Neural cell (in vitro differentiated cells): ENCODE results near the gene FLT3.

ENCODE experiments used
- EP300 ChIP-seq: fragments of 450-650 bp; conservative IDR thresholded peaks from 2 replicates; pipeline ENCODE4 v1.6.1; 2014; ENCODE audit warnings: antibody characterized with exemption, mild to moderate bottlenecking, moderate library complexity; ENCODE audit not compliant: poor library complexity, severe bottlenecking
- EZH2 ChIP-seq: fragments of 200-600, 300-800 bp; shearing (Covaris generic), sonication (generic); IDR thresholded peaks from 2 replicates; pipeline ENCODE4 v1.6.1; 2014; ENCODE audit warnings: antibody characterized with exemption, low read length, borderline replicate concordance, mild to moderate bottlenecking; ENCODE audit not compliant: insufficient read depth, poor library complexity, severe bottlenecking
- MXI1 ChIP-seq: fragments of 450-650 bp; conservative IDR thresholded peaks from 2 replicates; pipeline ENCODE4 v1.6.1; 2014; ENCODE audit warnings: antibody characterized with exemption, mild to moderate bottlenecking; ENCODE audit not compliant: poor library complexity, severe bottlenecking
- POLR2AphosphoS5 ChIP-seq: IDR thresholded peaks from 2 replicates; pipeline ENCODE4 v1.6.1; 2012
- TF ChIP-seq, protein P1 (sequence below): fragments of 450-650 bp; IDR thresholded peaks from 2 replicates; pipeline ENCODE4 v1.5.1; 2014; ENCODE audit warnings: antibody characterized with exemption, mild to moderate bottlenecking, moderate library complexity; ENCODE audit not compliant: poor library complexity, severe bottlenecking

- TF ChIP-seq POLR2AphosphoS5 = no peak
- TF ChIP-seq, protein P1, sequence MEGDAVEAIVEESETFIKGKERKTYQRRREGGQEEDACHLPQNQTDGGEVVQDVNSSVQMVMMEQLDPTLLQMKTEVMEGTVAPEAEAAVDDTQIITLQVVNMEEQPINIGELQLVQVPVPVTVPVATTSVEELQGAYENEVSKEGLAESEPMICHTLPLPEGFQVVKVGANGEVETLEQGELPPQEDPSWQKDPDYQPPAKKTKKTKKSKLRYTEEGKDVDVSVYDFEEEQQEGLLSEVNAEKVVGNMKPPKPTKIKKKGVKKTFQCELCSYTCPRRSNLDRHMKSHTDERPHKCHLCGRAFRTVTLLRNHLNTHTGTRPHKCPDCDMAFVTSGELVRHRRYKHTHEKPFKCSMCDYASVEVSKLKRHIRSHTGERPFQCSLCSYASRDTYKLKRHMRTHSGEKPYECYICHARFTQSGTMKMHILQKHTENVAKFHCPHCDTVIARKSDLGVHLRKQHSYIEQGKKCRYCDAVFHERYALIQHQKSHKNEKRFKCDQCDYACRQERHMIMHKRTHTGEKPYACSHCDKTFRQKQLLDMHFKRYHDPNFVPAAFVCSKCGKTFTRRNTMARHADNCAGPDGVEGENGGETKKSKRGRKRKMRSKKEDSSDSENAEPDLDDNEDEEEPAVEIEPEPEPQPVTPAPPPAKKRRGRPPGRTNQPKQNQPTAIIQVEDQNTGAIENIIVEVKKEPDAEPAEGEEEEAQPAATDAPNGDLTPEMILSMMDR = no peak
- no peak for TF ChIP-seq EZH2
- no peak for TF ChIP-seq MXI1
- no peak for TF ChIP-seq EP300
Measured at GRCh38 chr13:28026508-28026907, 73.9 kb downstream of the FLT3 start.
